ENCODE data around the gene MINAR1. TPM values are rescaled to one million over a fixed set of nuclear protein-coding genes. Genes with fewer than 3 reads are reported as not detected.

MINAR1 gene
- total and polyA plus RNA-seq, 7 donors = 0.14 to 0.36 (median 0.16) TPM; not detected in 2

DNA sequence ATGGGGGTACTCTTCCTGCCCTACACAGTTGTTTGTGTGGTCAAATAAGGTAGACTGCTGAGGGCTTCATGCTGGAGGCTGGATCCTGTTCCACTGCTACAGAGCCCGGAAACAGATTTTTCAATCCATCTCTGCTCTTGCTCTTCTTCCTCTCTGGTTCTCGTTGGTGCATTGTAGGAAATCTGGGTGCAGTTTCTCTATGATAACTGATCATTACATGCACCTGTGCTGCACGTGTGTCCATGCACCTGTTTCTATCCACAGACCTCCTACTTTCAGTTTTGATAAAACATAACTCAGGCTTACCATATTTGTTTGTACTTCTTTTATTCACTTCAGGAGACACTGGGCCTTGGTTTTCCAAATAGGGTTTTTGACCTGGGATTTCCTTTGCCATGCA, 21.3 kb downstream of the MINAR1 start:
- TF ChIP-seq POLR2A (IDR thresholded peaks at IDR 0.05) (no peak), POLR2AphosphoS5 (IDR thresholded peaks at IDR 0.05) (no peak), EP300 (IDR thresholded peaks at IDR 0.05) (no peak)
- TF ChIP-seq, protein P1, sequence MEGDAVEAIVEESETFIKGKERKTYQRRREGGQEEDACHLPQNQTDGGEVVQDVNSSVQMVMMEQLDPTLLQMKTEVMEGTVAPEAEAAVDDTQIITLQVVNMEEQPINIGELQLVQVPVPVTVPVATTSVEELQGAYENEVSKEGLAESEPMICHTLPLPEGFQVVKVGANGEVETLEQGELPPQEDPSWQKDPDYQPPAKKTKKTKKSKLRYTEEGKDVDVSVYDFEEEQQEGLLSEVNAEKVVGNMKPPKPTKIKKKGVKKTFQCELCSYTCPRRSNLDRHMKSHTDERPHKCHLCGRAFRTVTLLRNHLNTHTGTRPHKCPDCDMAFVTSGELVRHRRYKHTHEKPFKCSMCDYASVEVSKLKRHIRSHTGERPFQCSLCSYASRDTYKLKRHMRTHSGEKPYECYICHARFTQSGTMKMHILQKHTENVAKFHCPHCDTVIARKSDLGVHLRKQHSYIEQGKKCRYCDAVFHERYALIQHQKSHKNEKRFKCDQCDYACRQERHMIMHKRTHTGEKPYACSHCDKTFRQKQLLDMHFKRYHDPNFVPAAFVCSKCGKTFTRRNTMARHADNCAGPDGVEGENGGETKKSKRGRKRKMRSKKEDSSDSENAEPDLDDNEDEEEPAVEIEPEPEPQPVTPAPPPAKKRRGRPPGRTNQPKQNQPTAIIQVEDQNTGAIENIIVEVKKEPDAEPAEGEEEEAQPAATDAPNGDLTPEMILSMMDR (IDR thresholded peaks at IDR 0.05) = no peak
- no peaks in the 10 kb centered on the region for H3K36me3 ChIP-seq
- intact Hi-C loops (cut with DNase I) = no loop called here

DNA sequence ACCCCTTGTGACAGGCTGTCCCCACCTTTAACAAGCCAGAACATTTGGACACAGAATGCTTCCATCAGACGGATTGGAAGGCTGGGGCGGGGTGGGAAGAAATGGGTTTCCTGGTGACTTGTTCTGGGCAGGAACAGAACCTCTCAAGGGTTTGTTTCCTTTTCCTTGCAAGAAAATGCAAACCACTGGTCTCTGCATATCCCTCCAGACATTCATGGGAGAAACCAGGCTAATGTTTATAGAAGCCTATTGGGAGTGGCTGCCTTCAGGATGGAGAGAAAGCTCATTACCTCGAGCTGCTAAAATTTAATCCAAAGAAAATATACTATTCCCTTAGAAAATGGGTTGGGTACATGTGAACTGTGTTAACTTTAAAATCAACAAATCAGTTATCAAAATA, 21.9 kb downstream of the MINAR1 start:
- WGBS, 2 donors = 62 to 77% methylated on average over 3 of the region's 3 CpGs
- Histone ChIP-seq H3K9me3 (no peaks in the 10 kb centered on the region), H3K27ac (no peak overlapping the region), H3K36me3 (no peaks in the 10 kb centered on the region), H3K4me3 (no peak overlapping the region), H3K27me3 (peaks cover 0 to 20% (median 8%) of the 10 kb centered on the region in 3 donors), H3K4me1 (no peaks in the 10 kb centered on the region)
- intact Hi-C loops (cut with DNase I) = no loop called here
- DNase-seq = no peak
- TF ChIP-seq, protein P1 (IDR thresholded peaks at IDR 0.05) = no peak
- TF ChIP-seq EP300 (IDR thresholded peaks at IDR 0.05) (no peak), POLR2A (IDR thresholded peaks at IDR 0.05) (no peak), POLR2AphosphoS5 (IDR thresholded peaks at IDR 0.05) (no peak)

More for the DNA sequence above, 21.3 kb downstream of the MINAR1 start:
- no peak overlapping the region for H3K27ac ChIP-seq
- H3K9me3 ChIP-seq = no peaks in the 10 kb centered on the region
- no peak overlapping the region for H3K4me3 ChIP-seq
- peaks cover 0 to 20% (median 8%) of the 10 kb centered on the region in 3 donors for H3K27me3 ChIP-seq
- WGBS, 2 donors = 55 to 71% methylated on average over 3 of the region's 3 CpGs
- H3K4me1 ChIP-seq = no peaks in the 10 kb centered on the region
- DNase-seq = no peak

DNA sequence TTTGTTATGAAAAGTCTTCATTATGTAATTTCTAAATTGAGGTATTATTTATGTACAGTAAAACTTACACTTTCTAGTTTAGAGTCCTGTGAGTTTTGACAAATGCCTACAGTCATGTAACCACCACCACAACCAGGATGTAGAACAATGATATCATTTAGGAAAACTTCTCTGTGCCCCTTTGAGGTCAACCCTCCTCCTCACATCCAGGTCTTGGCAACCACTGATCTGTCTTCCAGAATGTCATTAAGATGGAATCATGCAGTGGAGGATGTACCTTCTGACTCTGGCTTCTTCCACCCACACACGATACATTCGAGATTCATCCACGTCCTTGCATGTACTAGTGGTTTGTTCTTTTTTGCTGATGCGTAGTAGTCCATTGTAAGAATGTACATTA, 23.2 kb downstream of the MINAR1 start:
- H3K4me3 ChIP-seq = no peak overlapping the region
- no peaks in the 10 kb centered on the region for H3K36me3 ChIP-seq
- TF ChIP-seq POLR2AphosphoS5 (IDR thresholded peaks at IDR 0.05) (no peak), EP300 (IDR thresholded peaks at IDR 0.05) (no peak), POLR2A (IDR thresholded peaks at IDR 0.05) (no peak)
- TF ChIP-seq, protein P1 (IDR thresholded peaks at IDR 0.05) = no peak
- WGBS, 2 donors = 95 to 96% methylated on average over 4 of the region's 4 CpGs
- no peaks in the 10 kb centered on the region for H3K9me3 ChIP-seq
- no peak for DNase-seq
- no peak overlapping the region for H3K27ac ChIP-seq
- no peaks in the 10 kb centered on the region for H3K4me1 ChIP-seq
- intact Hi-C loops (cut with DNase I) = no loop called here
- H3K27me3 ChIP-seq = peaks cover 0 to 11% (median 0%) of the 10 kb centered on the region in 3 donors

DNA sequence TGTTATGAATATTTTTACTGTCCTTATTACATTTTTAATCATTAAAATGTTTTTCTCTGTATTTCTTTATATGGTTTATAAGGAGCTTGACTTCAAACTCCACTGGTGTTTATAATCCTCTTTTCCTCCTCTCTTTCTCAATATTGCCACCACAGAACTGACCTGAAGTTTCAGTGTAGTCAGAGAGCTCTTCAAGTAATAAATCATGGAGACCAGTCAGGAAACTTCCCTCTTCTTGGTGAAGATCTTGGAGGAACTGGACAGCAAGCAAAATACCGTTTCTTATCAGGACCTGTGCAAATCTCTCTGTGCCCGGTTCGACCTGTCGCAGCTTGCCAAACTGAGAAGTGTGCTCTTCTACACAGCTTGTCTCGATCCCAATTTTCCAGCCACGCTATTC, 23.8 kb downstream of the MINAR1 start:
- peaks cover 0 to 6% (median 0%) of the 10 kb centered on the region in 3 donors for H3K27me3 ChIP-seq
- TF ChIP-seq EP300 (IDR thresholded peaks at IDR 0.05) (no peak), POLR2AphosphoS5 (IDR thresholded peaks at IDR 0.05) (no peak)
- DNase-seq = no peak
- no peaks in the 10 kb centered on the region for H3K9me3 ChIP-seq
- no peak overlapping the region for H3K27ac ChIP-seq
- no peaks in the 10 kb centered on the region for H3K36me3 ChIP-seq
- no peak overlapping the region for H3K4me3 ChIP-seq
- 80 to 90% methylated on average over 6 of the region's 6 CpGs for WGBS, 2 donors
- intact Hi-C loops (cut with DNase I) = no loop called here
- no peaks in the 10 kb centered on the region for H3K4me1 ChIP-seq

DNA sequence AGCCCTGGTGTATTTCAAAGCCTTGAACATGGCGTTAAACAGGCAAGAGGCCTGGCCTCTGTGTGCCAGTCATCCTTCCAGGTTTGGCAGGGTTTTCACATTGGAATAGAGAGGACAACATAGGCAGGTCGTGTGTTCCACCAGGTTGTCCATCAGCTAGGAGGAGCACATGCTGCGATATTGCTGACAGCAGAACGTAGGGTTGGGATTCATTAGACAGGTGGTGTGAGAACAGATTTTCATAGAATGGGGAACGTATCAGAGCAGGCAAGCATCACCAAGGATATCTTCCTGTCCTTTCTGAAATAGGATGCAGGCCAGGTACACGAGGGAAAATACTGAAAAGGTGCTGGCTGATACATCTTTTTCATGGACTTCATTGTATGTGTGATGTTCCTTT, 26.4 kb downstream of the MINAR1 start:
- Histone ChIP-seq H3K9me3 (peaks cover 0 to 2% (median 0%) of the 10 kb centered on the region in 4 donors), H3K27ac (no peak overlapping the region), H3K27me3 (no peaks in the 10 kb centered on the region), H3K36me3 (no peaks in the 10 kb centered on the region), H3K4me3 (no peak overlapping the region), H3K4me1 (no peaks in the 10 kb centered on the region)
- TF ChIP-seq POLR2A (IDR thresholded peaks at IDR 0.05) = no peak
- TF ChIP-seq, protein P1 (IDR thresholded peaks at IDR 0.05) = no peak
- TF ChIP-seq POLR2AphosphoS5 (IDR thresholded peaks at IDR 0.05) = no peak
- no peak for DNase-seq
- 83 to 86% methylated on average over 6 of the region's 6 CpGs for WGBS, 2 donors
- intact Hi-C loops (cut with DNase I) = no loop called here

All from sigmoid colon (tissue), 7 donors.